GM18858 (cell line): ENCODE data around the gene SUSD5.

Experiments used
- ATAC-seq: cut with Tn5 transposase; IDR thresholded peaks from one replicate; pipeline ENCODE4 v1.9.1; 2021; ENCODE audit not compliant: unreplicated experiment

Gene SUSD5

GRCh38 chr3:33153782-33154181 is 64.8 kb downstream of the SUSD5 start:
- no peak for ATAC-seq

- no peak for ATAC-seq
Measured at GRCh38 chr3:33152363-33153360, 65.9 kb downstream of the SUSD5 start.

GRCh38 chr3:33149342-33149741 is 69.3 kb downstream of the SUSD5 start:
- no peak for ATAC-seq

- no peak for ATAC-seq
Measured at GRCh38 chr3:33146791-33147445, 71.7 kb downstream of the SUSD5 start.

- no peak for ATAC-seq
Measured at GRCh38 chr3:33145901-33146580, 72.6 kb downstream of the SUSD5 start.

GRCh38 chr3:33145221-33145900 is 73.2 kb downstream of the SUSD5 start:
- no peak for ATAC-seq

- ATAC-seq = no peak
Measured at GRCh38 chr3:33144433-33144832, 74.2 kb downstream of the SUSD5 start.

GRCh38 chr3:33141006-33141405 is 77.6 kb downstream of the SUSD5 start:
- ATAC-seq = no peak

GRCh38 chr3:33139996-33140395 is 78.6 kb downstream of the SUSD5 start:
- ATAC-seq = no peak

- ATAC-seq = peak; percentile 69
Measured at GRCh38 chr3:33139006-33139623, 79.5 kb downstream of the SUSD5 start.

GRCh38 chr3:33137691-33138090 is 80.9 kb downstream of the SUSD5 start:
- ATAC-seq = no peak

- peak; percentile 33 for ATAC-seq
Measured at GRCh38 chr3:33134026-33134625, 84.5 kb downstream of the SUSD5 start.

GRCh38 chr3:33132019-33132360 is 86.6 kb downstream of the SUSD5 start:
- no peak for ATAC-seq

GRCh38 chr3:33131331-33132018 is 87.1 kb downstream of the SUSD5 start:
- peak; percentile 69 for ATAC-seq

- ATAC-seq = no peak
Measured at GRCh38 chr3:33130144-33130543, 88.5 kb downstream of the SUSD5 start.

- ATAC-seq = no peak
Measured at GRCh38 chr3:33128706-33129105, 89.9 kb downstream of the SUSD5 start.

GRCh38 chr3:33125840-33126239 is 92.8 kb downstream of the SUSD5 start:
- no peak for ATAC-seq

- no peak for ATAC-seq
Measured at GRCh38 chr3:33124638-33125037, 94.0 kb downstream of the SUSD5 start.

GRCh38 chr3:33122991-33123390 is 95.6 kb downstream of the SUSD5 start:
- ATAC-seq = no peak

- ATAC-seq = no peak
Measured at GRCh38 chr3:33119891-33120290, 98.7 kb downstream of the SUSD5 start.
